ENCODE data around the gene C2CD3.

Gene C2CD3

GRCh38 chr11:74170694-74171629 is at the start of gene C2CD3, which contains the start of gene PPME1:
Gene C2CD3, minus strand, starts transcription at chr11:74171002. Its CDS starts 210 bp downstream, at chr11:74170792.
Gene PPME1, plus strand, starts transcription at chr11:74171289. Its CDS starts 133 bp downstream, at chr11:74171422.
- peak; percentile 99 for DNase-seq

- no peak for DNase-seq
Measured at GRCh38 chr11:74220376-74220775, 49.6 kb upstream of the C2CD3 start.

GRCh38 chr11:74212533-74212932 is 41.7 kb upstream of the C2CD3 start:
- DNase-seq = no peak

GRCh38 chr11:74208507-74208906 is 37.7 kb upstream of the C2CD3 start:
- DNase-seq = no peak

GRCh38 chr11:74206746-74207145 is 35.9 kb upstream of the C2CD3 start:
- DNase-seq = no peak

GRCh38 chr11:74205181-74205580 is 34.4 kb upstream of the C2CD3 start:
- no peak for DNase-seq

GRCh38 chr11:74204701-74205100 is 33.9 kb upstream of the C2CD3 start:
- no peak for DNase-seq

GRCh38 chr11:74203966-74204365 is 33.2 kb upstream of the C2CD3 start:
- DNase-seq = no peak

GRCh38 chr11:74196781-74197486 is 26.1 kb upstream of the C2CD3 start:
- no peak for DNase-seq

GRCh38 chr11:74195828-74196227 is 25.0 kb upstream of the C2CD3 start:
- no peak for DNase-seq

- no peak for DNase-seq
Measured at GRCh38 chr11:74185695-74186094, 14.9 kb upstream of the C2CD3 start.

- no peak for DNase-seq
Measured at GRCh38 chr11:74185285-74185684, 14.5 kb upstream of the C2CD3 start.

- DNase-seq = no peak
Measured at GRCh38 chr11:74182635-74183034, 11.8 kb upstream of the C2CD3 start.

GRCh38 chr11:74179234-74180052 is 8.6 kb upstream of the C2CD3 start:
- no peak for DNase-seq

GRCh38 chr11:74175920-74176319 is 5.1 kb upstream of the C2CD3 start:
- no peak for DNase-seq

- no peak for DNase-seq
Measured at GRCh38 chr11:74171997-74172396, 1.2 kb upstream of the C2CD3 start.

GRCh38 chr11:74171630-74171968 is 797 bp upstream of the C2CD3 start:
- no peak for DNase-seq

- no peak for DNase-seq
Measured at GRCh38 chr11:74169738-74170458, 904 bp downstream of the C2CD3 start.

- DNase-seq = no peak
Measured at GRCh38 chr11:74168838-74169237, 2.0 kb downstream of the C2CD3 start.

- no peak for DNase-seq
Measured at GRCh38 chr11:74162681-74163467, 7.9 kb downstream of the C2CD3 start.

- DNase-seq = no peak
Measured at GRCh38 chr11:74159642-74160041, 11.2 kb downstream of the C2CD3 start.

GRCh38 chr11:74157169-74157568 is 13.6 kb downstream of the C2CD3 start:
- DNase-seq = no peak

Measured in GF-D8 (cell line).